ENCODE data around the gene PCDHA5. TPM values are rescaled to one million over a fixed set of nuclear protein-coding genes. Genes with fewer than 3 reads are reported as not detected.

Gene PCDHA5
- total RNA-seq, 1 donor from 2014 or later = not detected

- Histone ChIP-seq H3K4me1 (no peaks in the 10 kb centered on the region), H3K9me3 (replicated peaks) (peaks cover 52% of the 10 kb centered on the region), H3K27me3 (ENCODE audit: low read depth) (peaks cover 97% of the 10 kb centered on the region), H3K4me3 (no peak within 1 kb of the TSS), H3K27ac (replicated peaks) (no peak within 1 kb of the TSS), H3K36me3 (no peaks in the 10 kb centered on the region)
- no peak for DNase-seq
- TF ChIP-seq, protein P1, sequence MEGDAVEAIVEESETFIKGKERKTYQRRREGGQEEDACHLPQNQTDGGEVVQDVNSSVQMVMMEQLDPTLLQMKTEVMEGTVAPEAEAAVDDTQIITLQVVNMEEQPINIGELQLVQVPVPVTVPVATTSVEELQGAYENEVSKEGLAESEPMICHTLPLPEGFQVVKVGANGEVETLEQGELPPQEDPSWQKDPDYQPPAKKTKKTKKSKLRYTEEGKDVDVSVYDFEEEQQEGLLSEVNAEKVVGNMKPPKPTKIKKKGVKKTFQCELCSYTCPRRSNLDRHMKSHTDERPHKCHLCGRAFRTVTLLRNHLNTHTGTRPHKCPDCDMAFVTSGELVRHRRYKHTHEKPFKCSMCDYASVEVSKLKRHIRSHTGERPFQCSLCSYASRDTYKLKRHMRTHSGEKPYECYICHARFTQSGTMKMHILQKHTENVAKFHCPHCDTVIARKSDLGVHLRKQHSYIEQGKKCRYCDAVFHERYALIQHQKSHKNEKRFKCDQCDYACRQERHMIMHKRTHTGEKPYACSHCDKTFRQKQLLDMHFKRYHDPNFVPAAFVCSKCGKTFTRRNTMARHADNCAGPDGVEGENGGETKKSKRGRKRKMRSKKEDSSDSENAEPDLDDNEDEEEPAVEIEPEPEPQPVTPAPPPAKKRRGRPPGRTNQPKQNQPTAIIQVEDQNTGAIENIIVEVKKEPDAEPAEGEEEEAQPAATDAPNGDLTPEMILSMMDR (IDR thresholded peaks at IDR 0.05; ENCODE audit: borderline replicate concordance) = peak; percentile 16
- intact Hi-C loops (cut with micrococcal nuclease) = no loop called here
These were observed 47.5 kb downstream of the PCDHA5 start, which contains the start of gene PCDHA11 for GRCh38 chr5:140868721-140869554. TSS of gene PCDHA11 (plus strand) at chr5:140868957. CDS start at chr5:140869104, 147 bp downstream.

DNA sequence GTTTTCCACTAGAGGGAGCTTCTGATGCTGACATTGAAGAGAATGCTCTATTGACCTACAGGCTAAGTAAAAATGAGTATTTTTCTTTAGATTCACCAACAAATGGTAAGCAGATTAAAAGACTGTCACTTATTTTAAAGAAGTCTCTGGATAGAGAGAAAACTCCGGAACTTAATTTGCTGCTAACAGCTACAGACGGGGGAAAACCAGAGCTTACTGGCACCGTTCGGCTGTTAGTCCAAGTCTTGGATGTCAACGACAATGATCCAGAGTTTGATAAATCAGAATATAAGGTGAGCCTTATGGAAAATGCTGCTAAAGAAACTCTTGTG, 48.1 kb downstream of the PCDHA5 start:
- DNase-seq = no peak
- H3K4me1 ChIP-seq = no peaks in the 10 kb centered on the region
- intact Hi-C loops (cut with micrococcal nuclease) = no loop called here
- peaks cover 97% of the 10 kb centered on the region for H3K27me3 ChIP-seq (ENCODE audit: low read depth)
- TF ChIP-seq, protein P1 (IDR thresholded peaks at IDR 0.05; ENCODE audit: borderline replicate concordance) = no peak
- H3K9me3 ChIP-seq (replicated peaks) = peaks cover 48% of the 10 kb centered on the region
- H3K27ac ChIP-seq (replicated peaks) = no peak overlapping the region
- no peak overlapping the region for H3K4me3 ChIP-seq
- H3K36me3 ChIP-seq = no peaks in the 10 kb centered on the region

DNA sequence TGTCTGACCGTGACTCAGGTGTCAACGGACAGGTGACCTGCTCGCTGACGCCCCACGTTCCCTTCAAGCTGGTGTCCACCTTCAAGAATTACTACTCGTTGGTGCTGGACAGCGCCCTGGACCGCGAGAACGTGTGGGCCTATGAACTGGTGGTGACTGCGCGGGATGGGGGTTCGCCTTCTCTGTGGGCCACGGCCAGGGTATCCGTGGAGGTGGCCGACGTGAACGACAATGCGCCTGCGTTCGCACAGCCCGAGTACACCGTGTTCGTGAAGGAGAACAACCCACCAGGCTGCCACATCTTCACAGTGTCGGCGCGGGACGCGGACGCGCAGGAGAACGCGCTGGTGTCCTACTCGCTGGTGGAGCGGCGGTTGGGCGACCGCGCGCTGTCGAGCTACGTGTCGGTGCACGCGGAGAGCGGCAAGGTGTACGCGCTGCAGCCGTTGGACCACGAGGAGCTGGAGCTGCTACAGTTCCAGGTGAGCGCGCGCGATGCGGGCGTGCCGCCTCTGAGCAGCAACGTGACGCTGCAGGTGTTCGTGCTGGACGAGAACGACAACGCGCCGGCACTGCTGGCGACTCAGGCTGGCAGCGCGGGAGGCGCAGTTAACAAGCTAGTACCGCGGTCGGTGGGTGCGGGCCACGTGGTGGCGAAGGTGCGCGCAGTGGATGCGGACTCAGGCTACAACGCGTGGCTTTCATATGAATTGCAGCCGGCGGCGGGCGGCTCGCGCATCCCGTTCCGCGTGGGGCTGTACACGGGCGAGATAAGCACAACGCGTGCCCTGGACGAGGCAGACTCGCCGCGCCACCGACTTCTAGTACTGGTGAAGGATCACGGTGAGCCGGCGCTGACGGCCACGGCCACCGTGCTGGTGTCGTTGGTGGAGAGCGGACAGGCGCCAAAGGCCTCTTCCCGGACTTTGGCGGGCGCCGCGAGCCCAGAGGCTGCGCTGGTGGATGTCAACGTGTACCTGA, 49.1 kb downstream of the PCDHA5 start:
- peaks cover 99% of the 10 kb centered on the region for H3K27me3 ChIP-seq (ENCODE audit: low read depth)
- intact Hi-C loops (cut with micrococcal nuclease) = no loop called here
- H3K27ac ChIP-seq (replicated peaks) = no peak overlapping the region
- no peak for DNase-seq
- TF ChIP-seq, protein P1 (IDR thresholded peaks at IDR 0.05; ENCODE audit: borderline replicate concordance) = no peak
- no peaks in the 10 kb centered on the region for H3K36me3 ChIP-seq
- H3K4me3 ChIP-seq = no peak overlapping the region
- no peaks in the 10 kb centered on the region for H3K4me1 ChIP-seq
- peaks cover 50% of the 10 kb centered on the region for H3K9me3 ChIP-seq (replicated peaks)

Other genes with a start within 250 kb of the PCDHA5 start
- gene CD14, start 188.4 kb upstream of the PCDHA5 start, total RNA-seq = 26.2 TPM
- 2.6 TPM for gene TMCO6, start 182.2 kb upstream of the PCDHA5 start, total RNA-seq
- 142 TPM for gene NDUFA2, start 174.0 kb upstream of the PCDHA5 start, total RNA-seq
- 72.0 TPM for gene IK, start 173.8 kb upstream of the PCDHA5 start, total RNA-seq
- 11.4 TPM for gene WDR55, start 156.7 kb upstream of the PCDHA5 start, total RNA-seq
- 0.47 TPM for gene DND1, start 148.0 kb upstream of the PCDHA5 start, total RNA-seq
- 38.7 TPM for gene HARS1, start 130.2 kb upstream of the PCDHA5 start, total RNA-seq
- gene HARS2, start 130.2 kb upstream of the PCDHA5 start, total RNA-seq = 27.8 TPM
- 35.5 TPM for gene ZMAT2, start 121.2 kb upstream of the PCDHA5 start, total RNA-seq
- not detected for gene PCDHA1, start 35.5 kb upstream of the PCDHA5 start, total RNA-seq
- gene PCDHA2, start 26.8 kb upstream of the PCDHA5 start, total RNA-seq = not detected
- gene PCDHA3, start 20.6 kb upstream of the PCDHA5 start, total RNA-seq = not detected
- gene PCDHA4, start 14.5 kb upstream of the PCDHA5 start, total RNA-seq = 0.11 TPM
- gene PCDHA6, start 6.3 kb downstream of the PCDHA5 start, total RNA-seq = not detected
- gene PCDHA7, start 12.7 kb downstream of the PCDHA5 start, total RNA-seq = not detected
- not detected for gene PCDHA8, start 19.6 kb downstream of the PCDHA5 start, total RNA-seq
- not detected for gene PCDHA9, start 26.8 kb downstream of the PCDHA5 start, total RNA-seq
- gene PCDHA10, start 34.3 kb downstream of the PCDHA5 start, total RNA-seq = 0.05 TPM
- gene PCDHA11, start 47.3 kb downstream of the PCDHA5 start, total RNA-seq = not detected
- gene PCDHA12, start 53.7 kb downstream of the PCDHA5 start, total RNA-seq = not detected
- not detected for gene PCDHA13, start 60.5 kb downstream of the PCDHA5 start, total RNA-seq
- gene PCDHAC1, start 104.7 kb downstream of the PCDHA5 start, total RNA-seq = not detected
- gene PCDHAC2, start 144.9 kb downstream of the PCDHA5 start, total RNA-seq = 0.36 TPM
- not detected for gene PCDHB1, start 229.8 kb downstream of the PCDHA5 start, total RNA-seq

All from left ventricle myocardium inferior (tissue), 1 donor.